ENCODE results near the gene CREBBP. TPM values are rescaled to one million over a fixed set of nuclear protein-coding genes. Genes with fewer than 3 reads are reported as not detected.

CREBBP gene
- total and polyA plus RNA-seq, 2 experiments from 2014 or later = 36.9 to 54.8 TPM

DNA sequence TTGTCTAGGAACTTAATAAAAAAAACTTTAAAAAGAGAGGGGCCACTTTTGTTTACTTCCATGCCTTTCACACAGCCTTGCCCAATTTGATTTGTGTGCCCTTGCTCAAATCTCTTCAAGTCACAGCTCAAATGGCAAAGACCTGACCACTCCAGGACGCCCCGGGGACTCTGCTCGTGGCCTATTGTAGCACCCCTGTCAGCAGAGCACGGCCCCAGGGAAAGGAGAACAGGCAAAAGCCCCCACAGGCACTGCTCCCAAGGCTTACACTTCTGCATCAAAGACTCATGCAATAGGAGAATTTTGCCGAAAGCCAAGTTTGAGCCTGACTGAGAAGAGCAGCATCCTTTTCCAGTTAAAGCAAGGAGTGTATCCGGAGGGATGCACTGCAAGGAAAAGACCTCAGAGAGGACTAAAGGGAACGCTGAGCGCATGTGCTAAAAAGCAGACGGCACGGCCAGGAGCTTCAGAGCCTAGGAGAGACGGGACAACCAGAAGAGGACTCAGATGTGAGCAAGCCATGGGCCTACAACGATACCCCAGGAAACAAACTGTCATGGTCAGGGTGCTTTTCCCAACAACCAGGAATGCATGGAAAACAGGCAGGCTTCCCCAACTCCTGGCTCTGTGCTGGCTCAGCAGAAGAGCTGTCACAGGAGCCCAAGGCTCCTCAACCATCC lies 8.2 kb downstream of the CREBBP start:
- no peaks in the 10 kb centered on the region for H3K9me2 ChIP-seq (ENCODE audit: insufficient read depth)
- DNase-seq (ENCODE audit: low spot score) = no peak
- H3K79me2 ChIP-seq (replicated peaks; ENCODE audit: insufficient read depth) = peaks cover 100% of the 10 kb centered on the region
- H4K20me1 ChIP-seq (replicated peaks; ENCODE audit: insufficient read depth) = peaks cover 90% of the 10 kb centered on the region
- H3K36me3 Mint-ChIP-seq (ENCODE audit: low read depth) = no peaks in the 10 kb centered on the region
- H3K27me3 ChIP-seq (ENCODE audit: insufficient read depth) = no peaks in the 10 kb centered on the region
- H3K27ac ChIP-seq (ENCODE audit: low read depth) = no peak overlapping the region
- peaks cover 3% of the 10 kb centered on the region for H3K27me3 Mint-ChIP-seq (ENCODE audit: insufficient read depth, low read depth, poor library complexity)
- no peak overlapping the region for H2AFZ ChIP-seq
- peaks cover 73% of the 10 kb centered on the region for H3K4me1 Mint-ChIP-seq
- H3K27ac Mint-ChIP-seq = no peak overlapping the region
- H3K4me3 ChIP-seq = no peak overlapping the region
- TF ChIP-seq JUNB (IDR thresholded peaks at IDR 0.05; ENCODE audit: unreplicated experiment) (no peak), STAT1 (IDR thresholded peaks at IDR 0.05; ENCODE audit: unreplicated experiment) (no peak), ZNF331 (CRISPR knock-in tag; IDR thresholded peaks at IDR 0.05; ENCODE audit: low read depth) (no peak), NANOG (IDR thresholded peaks at IDR 0.05; ENCODE audit: borderline replicate concordance) (no peak), POLR2AphosphoS5 (IDR thresholded peaks at IDR 0.05; ENCODE audit: low read depth) (no peak), EZH2 (IDR thresholded peaks at IDR 0.05; ENCODE audit: low read depth, unreplicated experiment) (no peak), CREB1 (CRISPR knock-in tag; IDR thresholded peaks at IDR 0.05; ENCODE audit: low read depth) (no peak), ZNF114 (CRISPR knock-in tag; IDR thresholded peaks at IDR 0.05) (no peak)
- TF ChIP-seq, protein P1, sequence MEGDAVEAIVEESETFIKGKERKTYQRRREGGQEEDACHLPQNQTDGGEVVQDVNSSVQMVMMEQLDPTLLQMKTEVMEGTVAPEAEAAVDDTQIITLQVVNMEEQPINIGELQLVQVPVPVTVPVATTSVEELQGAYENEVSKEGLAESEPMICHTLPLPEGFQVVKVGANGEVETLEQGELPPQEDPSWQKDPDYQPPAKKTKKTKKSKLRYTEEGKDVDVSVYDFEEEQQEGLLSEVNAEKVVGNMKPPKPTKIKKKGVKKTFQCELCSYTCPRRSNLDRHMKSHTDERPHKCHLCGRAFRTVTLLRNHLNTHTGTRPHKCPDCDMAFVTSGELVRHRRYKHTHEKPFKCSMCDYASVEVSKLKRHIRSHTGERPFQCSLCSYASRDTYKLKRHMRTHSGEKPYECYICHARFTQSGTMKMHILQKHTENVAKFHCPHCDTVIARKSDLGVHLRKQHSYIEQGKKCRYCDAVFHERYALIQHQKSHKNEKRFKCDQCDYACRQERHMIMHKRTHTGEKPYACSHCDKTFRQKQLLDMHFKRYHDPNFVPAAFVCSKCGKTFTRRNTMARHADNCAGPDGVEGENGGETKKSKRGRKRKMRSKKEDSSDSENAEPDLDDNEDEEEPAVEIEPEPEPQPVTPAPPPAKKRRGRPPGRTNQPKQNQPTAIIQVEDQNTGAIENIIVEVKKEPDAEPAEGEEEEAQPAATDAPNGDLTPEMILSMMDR (conservative IDR thresholded peaks at IDR 0.05; ENCODE audit: low read depth in 2 of 2) = no peak
- TF ChIP-seq, protein P2, sequence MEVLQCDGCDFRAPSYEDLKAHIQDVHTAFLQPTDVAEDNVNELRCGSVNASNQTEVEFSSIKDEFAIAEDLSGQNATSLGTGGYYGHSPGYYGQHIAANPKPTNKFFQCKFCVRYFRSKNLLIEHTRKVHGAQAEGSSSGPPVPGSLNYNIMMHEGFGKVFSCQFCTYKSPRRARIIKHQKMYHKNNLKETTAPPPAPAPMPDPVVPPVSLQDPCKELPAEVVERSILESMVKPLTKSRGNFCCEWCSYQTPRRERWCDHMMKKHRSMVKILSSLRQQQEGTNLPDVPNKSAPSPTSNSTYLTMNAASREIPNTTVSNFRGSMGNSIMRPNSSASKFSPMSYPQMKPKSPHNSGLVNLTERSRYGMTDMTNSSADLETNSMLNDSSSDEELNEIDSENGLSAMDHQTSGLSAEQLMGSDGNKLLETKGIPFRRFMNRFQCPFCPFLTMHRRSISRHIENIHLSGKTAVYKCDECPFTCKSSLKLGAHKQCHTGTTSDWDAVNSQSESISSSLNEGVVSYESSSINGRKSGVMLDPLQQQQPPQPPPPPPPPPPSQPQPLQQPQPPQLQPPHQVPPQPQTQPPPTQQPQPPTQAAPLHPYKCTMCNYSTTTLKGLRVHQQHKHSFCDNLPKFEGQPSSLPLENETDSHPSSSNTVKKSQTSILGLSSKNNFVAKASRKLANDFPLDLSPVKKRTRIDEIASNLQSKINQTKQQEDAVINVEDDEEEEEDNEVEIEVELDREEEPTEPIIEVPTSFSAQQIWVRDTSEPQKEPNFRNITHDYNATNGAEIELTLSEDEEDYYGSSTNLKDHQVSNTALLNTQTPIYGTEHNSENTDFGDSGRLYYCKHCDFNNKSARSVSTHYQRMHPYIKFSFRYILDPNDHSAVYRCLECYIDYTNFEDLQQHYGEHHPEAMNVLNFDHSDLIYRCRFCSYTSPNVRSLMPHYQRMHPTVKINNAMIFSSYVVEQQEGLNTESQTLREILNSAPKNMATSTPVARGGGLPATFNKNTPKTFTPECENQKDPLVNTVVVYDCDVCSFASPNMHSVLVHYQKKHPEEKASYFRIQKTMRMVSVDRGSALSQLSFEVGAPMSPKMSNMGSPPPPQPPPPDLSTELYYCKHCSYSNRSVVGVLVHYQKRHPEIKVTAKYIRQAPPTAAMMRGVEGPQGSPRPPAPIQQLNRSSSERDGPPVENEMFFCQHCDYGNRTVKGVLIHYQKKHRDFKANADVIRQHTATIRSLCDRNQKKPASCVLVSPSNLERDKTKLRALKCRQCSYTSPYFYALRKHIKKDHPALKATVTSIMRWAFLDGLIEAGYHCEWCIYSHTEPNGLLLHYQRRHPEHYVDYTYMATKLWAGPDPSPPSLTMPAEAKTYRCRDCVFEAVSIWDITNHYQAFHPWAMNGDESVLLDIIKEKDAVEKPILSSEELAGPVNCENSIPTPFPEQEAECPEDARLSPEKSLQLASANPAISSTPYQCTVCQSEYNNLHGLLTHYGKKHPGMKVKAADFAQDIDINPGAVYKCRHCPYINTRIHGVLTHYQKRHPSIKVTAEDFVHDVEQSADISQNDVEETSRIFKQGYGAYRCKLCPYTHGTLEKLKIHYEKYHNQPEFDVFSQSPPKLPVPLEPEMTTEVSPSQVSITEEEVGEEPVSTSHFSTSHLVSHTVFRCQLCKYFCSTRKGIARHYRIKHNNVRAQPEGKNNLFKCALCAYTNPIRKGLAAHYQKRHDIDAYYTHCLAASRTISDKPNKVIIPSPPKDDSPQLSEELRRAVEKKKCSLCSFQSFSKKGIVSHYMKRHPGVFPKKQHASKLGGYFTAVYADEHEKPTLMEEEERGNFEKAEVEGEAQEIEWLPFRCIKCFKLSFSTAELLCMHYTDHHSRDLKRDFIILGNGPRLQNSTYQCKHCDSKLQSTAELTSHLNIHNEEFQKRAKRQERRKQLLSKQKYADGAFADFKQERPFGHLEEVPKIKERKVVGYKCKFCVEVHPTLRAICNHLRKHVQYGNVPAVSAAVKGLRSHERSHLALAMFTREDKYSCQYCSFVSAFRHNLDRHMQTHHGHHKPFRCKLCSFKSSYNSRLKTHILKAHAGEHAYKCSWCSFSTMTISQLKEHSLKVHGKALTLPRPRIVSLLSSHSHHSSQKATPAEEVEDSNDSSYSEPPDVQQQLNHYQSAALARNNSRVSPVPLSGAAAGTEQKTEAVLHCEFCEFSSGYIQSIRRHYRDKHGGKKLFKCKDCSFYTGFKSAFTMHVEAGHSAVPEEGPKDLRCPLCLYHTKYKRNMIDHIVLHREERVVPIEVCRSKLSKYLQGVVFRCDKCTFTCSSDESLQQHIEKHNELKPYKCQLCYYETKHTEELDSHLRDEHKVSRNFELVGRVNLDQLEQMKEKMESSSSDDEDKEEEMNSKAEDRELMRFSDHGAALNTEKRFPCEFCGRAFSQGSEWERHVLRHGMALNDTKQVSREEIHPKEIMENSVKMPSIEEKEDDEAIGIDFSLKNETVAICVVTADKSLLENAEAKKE (CRISPR knock-in tag; IDR thresholded peaks at IDR 0.05) = no peak
- TF ChIP-seq, protein P3, sequence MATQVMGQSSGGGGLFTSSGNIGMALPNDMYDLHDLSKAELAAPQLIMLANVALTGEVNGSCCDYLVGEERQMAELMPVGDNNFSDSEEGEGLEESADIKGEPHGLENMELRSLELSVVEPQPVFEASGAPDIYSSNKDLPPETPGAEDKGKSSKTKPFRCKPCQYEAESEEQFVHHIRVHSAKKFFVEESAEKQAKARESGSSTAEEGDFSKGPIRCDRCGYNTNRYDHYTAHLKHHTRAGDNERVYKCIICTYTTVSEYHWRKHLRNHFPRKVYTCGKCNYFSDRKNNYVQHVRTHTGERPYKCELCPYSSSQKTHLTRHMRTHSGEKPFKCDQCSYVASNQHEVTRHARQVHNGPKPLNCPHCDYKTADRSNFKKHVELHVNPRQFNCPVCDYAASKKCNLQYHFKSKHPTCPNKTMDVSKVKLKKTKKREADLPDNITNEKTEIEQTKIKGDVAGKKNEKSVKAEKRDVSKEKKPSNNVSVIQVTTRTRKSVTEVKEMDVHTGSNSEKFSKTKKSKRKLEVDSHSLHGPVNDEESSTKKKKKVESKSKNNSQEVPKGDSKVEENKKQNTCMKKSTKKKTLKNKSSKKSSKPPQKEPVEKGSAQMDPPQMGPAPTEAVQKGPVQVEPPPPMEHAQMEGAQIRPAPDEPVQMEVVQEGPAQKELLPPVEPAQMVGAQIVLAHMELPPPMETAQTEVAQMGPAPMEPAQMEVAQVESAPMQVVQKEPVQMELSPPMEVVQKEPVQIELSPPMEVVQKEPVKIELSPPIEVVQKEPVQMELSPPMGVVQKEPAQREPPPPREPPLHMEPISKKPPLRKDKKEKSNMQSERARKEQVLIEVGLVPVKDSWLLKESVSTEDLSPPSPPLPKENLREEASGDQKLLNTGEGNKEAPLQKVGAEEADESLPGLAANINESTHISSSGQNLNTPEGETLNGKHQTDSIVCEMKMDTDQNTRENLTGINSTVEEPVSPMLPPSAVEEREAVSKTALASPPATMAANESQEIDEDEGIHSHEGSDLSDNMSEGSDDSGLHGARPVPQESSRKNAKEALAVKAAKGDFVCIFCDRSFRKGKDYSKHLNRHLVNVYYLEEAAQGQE (IDR thresholded peaks at IDR 0.05; ENCODE audit: unreplicated experiment) = no peak
- TF ChIP-seq, protein P4, sequence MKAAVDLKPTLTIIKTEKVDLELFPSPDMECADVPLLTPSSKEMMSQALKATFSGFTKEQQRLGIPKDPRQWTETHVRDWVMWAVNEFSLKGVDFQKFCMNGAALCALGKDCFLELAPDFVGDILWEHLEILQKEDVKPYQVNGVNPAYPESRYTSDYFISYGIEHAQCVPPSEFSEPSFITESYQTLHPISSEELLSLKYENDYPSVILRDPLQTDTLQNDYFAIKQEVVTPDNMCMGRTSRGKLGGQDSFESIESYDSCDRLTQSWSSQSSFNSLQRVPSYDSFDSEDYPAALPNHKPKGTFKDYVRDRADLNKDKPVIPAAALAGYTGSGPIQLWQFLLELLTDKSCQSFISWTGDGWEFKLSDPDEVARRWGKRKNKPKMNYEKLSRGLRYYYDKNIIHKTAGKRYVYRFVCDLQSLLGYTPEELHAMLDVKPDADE (IDR thresholded peaks at IDR 0.05) = no peak
- no peaks in the 10 kb centered on the region for H3K36me3 ChIP-seq (ENCODE audit: insufficient read depth)
- H3K4me1 ChIP-seq (ENCODE audit: insufficient read depth) = peaks cover 22% of the 10 kb centered on the region
- H3K9me3 Mint-ChIP-seq = no peaks in the 10 kb centered on the region; the same call in 2 of the 3 replicates
- no peak overlapping the region for H3K4me3 Mint-ChIP-seq
- H3K4me2 ChIP-seq = no peak overlapping the region
- peak; percentile 19 for ATAC-seq
- no peaks in the 10 kb centered on the region for H3F3A ChIP-seq (replicated peaks; ENCODE audit: low read depth)
